GM21528 (cell line): ENCODE data around the gene MYH6.

Experiments
- ATAC-seq: cut with Tn5 transposase; IDR thresholded peaks from one replicate; pipeline ENCODE4 v1.9.1; 2021; ENCODE audit warnings: mild to moderate bottlenecking, moderate library complexity; ENCODE audit not compliant: unreplicated experiment, low FRiP score

The MYH6 gene

GRCh38 chr14:23380197-23380914 is 27.7 kb downstream of the MYH6 start:
- ATAC-seq: no peak

DNA sequence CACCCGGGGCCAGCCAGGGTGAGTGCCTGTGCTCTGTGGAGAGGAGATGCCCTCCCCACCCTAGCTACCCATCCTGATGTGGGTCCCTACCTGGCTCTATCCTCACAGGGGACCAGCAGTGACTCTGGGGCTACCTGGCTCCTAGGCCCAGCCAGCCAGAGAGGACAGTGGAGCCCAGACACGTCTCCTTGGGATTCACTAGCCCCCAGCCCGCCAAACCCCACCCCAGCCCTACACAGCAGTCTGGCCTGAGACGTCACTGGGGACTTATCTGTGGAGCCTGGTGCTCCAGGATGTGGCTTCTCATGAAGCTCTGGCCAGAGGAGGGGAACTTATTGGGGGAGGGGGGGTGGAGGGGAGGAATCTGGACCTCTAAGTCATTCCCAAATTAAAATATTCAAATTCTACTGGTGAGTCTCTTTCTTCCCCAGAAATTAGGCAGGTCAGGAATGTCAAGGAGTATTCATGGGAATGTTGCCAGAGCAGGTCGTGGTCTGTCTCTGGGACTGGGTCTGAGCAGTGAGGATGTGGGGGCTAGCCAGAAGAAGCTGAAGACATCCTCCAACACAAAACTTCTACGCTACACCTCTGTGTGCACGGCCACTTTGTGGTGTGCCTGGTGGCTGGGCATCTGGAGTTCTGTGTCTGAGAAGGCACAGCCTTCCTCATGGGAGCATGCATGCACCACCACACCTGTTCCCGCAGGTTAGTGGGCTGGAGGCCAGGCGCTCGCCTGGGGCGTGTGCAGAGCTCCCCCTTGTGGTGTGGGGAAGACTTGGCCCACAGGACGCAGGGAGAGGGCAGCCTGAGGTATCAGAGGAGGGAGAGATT is 28.5 kb downstream of the MYH6 start:
- ATAC-seq: no peak

DNA sequence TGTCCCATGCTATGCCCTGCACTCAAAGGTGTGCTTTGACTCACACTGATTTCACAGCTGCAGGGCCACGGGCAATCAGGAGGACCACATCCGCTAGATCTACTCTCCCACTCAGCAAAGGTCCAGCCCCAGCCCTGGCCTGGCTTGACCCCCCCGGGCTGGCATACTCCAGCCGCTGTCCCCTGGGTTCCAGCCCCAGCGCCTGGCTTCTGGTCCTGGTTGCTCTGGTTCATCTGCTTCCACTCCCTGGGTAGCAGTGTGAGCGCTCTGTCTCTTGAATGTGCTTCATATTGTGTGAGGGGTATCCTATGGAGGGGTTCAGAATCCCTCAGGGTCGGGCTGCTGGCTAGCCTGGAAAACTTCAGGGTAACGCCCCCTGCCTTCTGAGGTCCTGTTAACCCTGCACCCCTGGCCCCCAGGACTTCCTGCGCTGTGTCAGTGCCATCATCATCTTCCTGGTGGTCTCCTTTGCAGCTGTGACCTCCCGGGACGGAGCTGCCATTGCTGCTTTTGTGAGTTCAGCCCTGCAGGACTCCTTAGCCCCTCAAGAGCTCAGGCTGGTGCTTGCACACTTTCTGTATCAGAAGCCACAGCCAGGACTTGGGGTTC is 29.4 kb downstream of the MYH6 start:
- ATAC-seq: no peak

DNA sequence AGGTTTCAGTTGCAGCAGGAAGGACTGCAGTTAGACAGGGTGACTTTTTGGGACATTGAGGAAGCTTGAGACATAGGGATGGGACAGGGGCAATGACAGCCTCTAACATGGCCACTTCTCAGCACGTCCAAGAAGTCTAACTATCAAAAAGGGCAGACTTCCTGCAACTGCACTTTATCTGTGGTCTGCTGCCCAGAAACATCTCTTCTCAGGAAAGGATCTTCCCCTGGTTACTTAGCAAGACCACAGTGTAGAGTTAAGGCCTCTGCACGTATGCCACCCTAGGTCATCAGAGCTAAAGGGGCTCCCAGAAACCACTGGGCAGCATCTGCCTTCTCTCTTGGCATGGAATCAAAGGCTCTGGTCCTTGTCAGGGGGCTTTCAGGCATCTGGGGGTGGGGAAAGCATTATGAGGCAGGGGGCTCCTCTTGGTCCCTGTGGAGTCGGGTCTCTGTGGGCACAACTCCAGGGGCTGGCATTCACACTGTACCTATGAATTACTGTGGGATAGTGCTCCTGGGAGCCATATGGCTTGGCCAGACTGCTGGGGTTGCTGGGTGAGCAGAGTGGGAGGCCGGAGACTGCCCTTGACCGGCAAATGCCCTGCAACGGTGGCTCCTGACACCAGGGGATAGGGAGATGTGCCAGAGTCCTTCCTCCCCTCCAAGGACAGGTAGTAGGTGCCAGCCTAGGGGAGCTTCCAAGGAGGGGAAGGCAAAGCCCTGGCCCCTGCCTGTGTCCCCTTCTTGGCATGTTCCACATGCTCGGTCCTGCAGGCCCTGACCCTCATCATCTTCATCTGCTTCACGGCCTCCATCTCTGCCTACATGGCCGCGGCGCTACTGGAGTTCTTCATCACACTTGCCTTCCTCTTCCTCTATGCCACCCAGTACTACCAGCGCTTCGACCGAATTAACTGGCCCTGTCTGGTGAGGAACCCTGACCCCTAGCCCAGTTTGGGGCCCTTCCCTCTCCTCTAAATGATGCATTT is 30.2 kb downstream of the MYH6 start:
- ATAC-seq: no peak

DNA sequence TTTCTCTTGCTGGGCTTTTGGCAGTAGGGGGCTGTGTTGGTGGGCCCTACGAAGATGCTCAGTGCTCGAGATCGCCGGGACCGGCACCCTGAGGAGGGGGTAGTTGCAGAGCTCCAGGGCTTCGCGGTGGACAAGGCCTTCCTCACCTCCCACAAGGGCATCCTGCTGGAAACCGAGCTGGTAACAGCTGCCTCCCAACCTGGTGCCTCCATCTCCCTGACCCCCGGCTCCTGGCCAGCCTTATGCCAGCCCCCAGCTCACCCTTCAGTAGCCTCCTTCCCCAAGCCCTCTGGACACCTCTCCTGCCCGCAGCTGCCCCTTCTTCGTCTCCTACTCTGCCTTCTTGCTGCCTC is 30.9 kb downstream of the MYH6 start:
- ATAC-seq: no peak

DNA sequence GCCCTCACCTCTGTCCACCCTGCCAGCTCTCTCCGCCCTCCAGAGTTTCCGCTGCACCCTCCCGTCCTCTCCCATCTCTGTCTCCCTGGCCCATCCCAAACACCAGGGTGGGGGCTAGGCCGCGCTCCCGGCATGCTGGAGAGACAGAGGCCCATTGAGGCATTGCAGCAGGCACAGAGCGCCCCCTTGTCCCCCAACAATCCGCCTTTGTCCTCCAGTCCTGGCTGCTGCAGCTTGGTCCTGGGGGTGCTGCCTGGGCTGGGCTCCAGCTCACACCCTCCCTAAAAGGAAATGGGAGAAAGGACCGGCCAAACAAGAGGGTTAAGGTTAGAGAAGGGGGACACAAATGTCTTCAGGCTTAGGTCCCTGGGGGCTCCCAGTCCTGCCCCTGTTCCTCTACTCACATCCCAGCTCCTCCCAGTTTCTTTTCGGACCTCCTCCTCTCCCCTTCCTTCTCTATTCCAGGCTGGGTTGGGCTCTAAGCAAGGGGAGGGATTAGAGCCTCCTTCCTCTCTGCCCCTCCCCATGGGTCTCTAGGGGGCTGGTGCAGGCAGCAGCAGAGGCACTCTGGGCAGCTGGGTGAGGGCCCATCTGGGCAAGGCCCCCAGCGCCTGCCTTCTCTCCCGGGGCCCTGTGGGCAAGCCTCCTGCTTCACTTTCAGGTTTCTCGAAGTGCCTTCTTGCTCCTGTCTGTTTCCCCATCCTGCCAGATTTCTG is 31.4 kb downstream of the MYH6 start, which contains the start of gene CMTM5:
Gene CMTM5 (plus strand): TSS at position 565 of the 716 bp plus-strand sequence. CDS start 206 bp downstream, outside the sequence.
- ATAC-seq: no peak

DNA sequence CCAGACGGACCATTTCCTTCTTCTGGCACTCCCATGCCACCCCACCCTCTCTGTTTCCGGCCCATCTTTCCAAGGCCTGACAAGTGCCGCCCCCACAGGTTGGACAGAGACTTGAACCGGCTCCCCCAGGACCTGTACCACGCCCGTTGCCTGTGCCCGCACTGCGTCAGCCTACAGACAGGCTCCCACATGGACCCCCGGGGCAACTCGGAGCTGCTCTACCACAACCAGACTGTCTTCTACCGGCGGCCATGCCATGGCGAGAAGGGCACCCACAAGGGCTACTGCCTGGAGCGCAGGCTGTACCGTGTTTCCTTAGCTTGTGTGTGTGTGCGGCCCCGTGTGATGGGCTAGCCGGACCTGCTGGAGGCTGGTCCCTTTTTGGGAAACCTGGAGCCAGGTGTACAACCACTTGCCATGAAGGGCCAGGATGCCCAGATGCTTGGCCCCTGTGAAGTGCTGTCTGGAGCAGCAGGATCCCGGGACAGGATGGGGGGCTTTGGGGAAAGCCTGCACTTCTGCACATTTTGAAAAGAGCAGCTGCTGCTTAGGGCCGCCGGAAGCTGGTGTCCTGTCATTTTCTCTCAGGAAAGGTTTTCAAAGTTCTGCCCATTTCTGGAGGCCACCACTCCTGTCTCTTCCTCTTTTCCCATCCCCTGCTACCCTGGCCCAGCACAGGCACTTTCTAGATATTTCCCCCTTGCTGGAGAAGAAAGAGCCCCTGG is 32.4 kb downstream of the MYH6 start:
- no peak for ATAC-seq

- ATAC-seq: no peak
Observed at GRCh38 chr14:23373041-23373440, 35.0 kb downstream of the MYH6 start.

GRCh38 chr14:23372509-23372908 is 35.6 kb downstream of the MYH6 start, which contains the start of gene IL25:
Gene IL25 (plus strand): TSS chr14:23372809.
- ATAC-seq: no peak

DNA sequence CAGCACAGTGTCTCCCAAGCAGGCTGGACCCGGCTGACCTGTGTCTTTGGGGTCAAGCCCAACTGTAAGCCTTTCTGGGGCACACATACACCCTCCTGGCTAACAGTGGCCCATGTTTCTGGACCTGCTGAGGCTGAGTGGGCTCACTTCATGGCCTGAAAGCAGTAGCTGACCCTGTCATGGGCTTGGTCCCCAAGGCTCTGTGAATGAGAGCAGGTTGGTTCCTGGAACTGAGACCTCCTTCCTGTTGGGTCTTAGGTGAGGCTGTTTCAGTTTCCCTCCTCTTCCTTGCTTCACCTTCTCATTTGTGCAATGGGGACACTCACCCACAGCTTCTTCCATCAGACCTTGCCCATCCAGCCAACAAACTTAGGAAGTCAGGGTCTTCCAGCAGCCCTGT is 36.2 kb downstream of the MYH6 start:
- ATAC-seq: no peak

GRCh38 chr14:23370221-23370620 is 37.9 kb downstream of the MYH6 start:
- ATAC-seq: no peak

DNA sequence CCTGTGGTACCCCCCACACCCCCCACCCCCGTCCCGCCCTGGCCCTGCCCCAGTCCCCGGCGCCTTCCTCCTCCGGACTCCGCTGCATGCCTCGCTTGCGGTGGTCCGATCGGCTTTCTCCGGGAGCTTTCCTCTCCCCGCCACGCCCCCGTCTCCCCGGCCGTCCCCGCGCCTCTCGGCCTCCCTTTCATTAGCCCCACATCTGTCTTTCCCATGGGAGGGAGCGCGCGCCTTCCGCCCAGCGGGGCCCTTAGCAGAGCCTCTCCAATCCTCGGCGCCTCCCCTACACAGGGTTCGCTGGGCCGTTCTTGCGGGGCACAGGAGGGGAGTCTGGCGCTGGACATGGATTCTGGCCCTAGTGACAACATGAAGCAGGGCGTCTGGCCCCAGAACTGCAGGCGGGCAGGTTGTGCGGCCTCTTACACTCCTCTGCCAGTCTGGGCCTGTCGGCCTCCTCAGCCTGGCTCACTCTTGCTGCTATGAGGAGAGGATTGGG is 41.6 kb downstream of the MYH6 start:
- no peak for ATAC-seq

- ATAC-seq: no peak
Observed at GRCh38 chr14:23365732-23366425, 42.2 kb downstream of the MYH6 start.

DNA sequence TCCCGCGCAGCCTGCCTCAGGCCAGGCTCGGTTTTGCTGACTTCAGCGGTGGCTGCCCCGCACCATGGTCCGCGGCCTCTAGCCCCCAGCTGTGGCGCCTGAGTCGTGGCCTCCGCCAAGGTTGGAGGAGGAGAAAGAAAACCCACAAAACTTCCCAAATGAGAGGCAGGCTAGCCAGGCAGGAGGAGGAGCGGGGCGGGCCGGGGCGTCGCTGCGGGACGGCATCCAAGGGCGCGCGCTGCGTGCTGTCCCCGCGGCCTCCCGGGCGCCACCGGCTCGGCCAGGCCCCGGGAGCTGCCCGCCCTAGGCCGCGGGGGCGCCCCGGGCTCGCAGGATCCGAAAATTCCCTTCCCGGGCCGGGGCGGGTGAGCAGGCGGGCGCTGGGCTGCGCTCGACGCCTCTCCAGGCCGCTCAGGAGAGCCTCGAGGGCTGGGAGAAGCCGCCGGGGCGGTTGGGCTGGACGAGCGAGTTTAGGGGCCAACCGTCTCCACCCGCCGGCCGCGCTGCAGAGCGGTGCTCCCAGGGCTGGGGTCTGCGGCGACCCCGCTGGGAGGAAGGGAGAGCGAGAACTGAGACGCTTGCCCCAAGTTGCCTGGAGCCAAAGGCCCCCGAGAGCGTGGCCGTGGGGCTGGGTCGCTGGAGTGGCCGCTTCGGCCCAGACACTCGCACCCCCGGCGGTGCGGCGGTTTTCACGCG is 42.9 kb downstream of the MYH6 start, which contains the start of gene EFS:
Gene EFS (minus strand): TSS at position 137 of the 696 bp plus-strand sequence. CDS start 147 bp downstream, outside the sequence.
- no peak for ATAC-seq

DNA sequence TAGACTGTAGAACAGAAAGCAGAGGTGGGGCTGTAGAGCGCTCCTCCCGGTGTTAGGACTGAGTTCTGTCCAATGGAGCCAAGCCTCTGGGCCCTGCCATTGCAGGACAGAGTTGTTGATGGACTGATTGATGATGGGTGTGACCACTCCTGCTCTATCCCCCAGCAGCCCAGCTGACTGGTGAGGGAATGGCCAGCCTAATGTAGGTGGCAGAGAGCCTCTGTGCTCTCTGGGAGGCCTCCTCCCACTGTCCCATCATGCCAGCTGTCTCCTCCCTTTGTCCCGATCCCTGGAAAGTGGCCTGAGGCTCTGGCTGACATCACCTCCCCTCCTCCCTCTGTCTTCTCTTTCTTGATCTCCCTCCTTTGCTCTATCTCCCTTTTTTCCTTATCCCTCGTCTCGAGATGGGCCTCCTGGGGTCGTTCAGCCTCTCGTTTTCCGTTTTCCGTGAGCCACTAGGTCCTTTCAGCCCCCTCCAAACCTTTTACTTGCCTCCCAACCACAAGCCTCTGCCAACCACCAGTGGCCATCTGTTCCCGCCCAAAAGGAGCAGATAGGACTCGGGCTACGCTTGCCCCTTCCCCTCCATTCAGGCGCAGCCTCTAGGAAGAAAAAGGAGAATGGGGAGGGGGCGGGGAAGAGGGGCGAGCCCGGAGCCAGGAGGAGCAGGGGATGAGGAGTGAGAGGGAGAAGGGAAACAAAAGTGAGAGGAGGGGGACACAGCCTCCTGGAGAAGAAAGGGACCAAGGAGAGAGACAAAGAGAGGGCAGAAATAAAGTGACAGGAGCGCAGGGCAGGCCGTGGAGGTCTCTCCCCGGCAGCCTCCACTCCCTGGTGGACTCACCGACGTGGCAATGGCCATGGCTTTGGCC is 43.7 kb downstream of the MYH6 start:
- no peak for ATAC-seq

GRCh38 chr14:23362200-23362599 is 45.9 kb downstream of the MYH6 start:
- ATAC-seq: no peak
